PC-3 (cell line): Measurements from ENCODE around the gene SLC31A1. TPM values are rescaled to one million over a fixed set of nuclear protein-coding genes. Genes with fewer than 3 reads are reported as not detected.

Source experiments
- ATAC-seq: fragments of 200-7000 bp; cut with Tn5 transposase; 2 replicates; pipeline ENCODE4 v1.9.1; 2020; ENCODE audit warnings: mild to moderate bottlenecking, moderate library complexity
- BruUV-seq: library from RNA; stranded (reverse); fragments of 400-500 nt; replicated peaks from 2 replicates; lab custom pipeline; 2021; lab: Mats Ljungman, UMichigan
- CTCF ChIA-PET: fragments of 300-600 bp; sonication (Branson Sonifier 250); formaldehyde crosslinking; loops from one replicate; lab custom pipeline; 2022; ENCODE audit warnings: antibody characterized with exemption; lab: Charles Lee
- POLR2A ChIA-PET: fragments of 300-600 bp; sonication (Branson Sonifier 250); formaldehyde crosslinking; loops from one replicate; lab custom pipeline; 2022; ENCODE audit warnings: antibody characterized with exemption; ENCODE audit not compliant: unreplicated experiment; lab: Charles Lee
- DNase-seq: peaks from one replicate; pipeline ENCODE4 v3.0.0-alpha.2; 2015
- H2AFZ ChIP-seq: fragments of 300-600 bp; sonication (generic); 2 replicates; pipeline ENCODE4 v1.6.0; 2016; ENCODE audit warnings: antibody characterized with exemption, low read length
- H3F3A ChIP-seq: fragments of 300-600 bp; sonication (generic); one replicate; pipeline ENCODE4 v1.6.0; 2017; ENCODE audit warnings: antibody characterized with exemption, low read length, control low read depth, mild to moderate bottlenecking; ENCODE audit not compliant: unreplicated experiment
- H3K27ac ChIP-seq: fragments of 300-600 bp; sonication (generic); 2 replicates; pipeline ENCODE4 v1.5.1; 2016; ENCODE audit warnings: mild to moderate bottlenecking, low read length
- H3K27me3 ChIP-seq: fragments of 300-600 bp; sonication (generic); 2 replicates; pipeline ENCODE4 v1.6.1; 2016; ENCODE audit warnings: low read length, mixed read lengths
- H3K36me3 ChIP-seq: fragments of 300-600 bp; sonication (generic); 2 replicates; pipeline ENCODE4 v1.6.1; 2016; ENCODE audit warnings: low read depth, mixed run types, low read length, mixed read lengths
- H3K4me1 ChIP-seq: fragments of 300-600 bp; sonication (generic); 2 replicates; pipeline ENCODE4 v1.5.1; 2016; ENCODE audit warnings: low read length; ENCODE audit not compliant: insufficient read depth
- H3K4me2 ChIP-seq: fragments of 300-600 bp; sonication (generic); 2 replicates; pipeline ENCODE4 v1.6.0; 2016; ENCODE audit warnings: low read length
- H3K4me3 ChIP-seq: fragments of 300-600 bp; sonication (generic); 2 replicates; pipeline ENCODE4 v1.5.1; 2016; ENCODE audit warnings: mild to moderate bottlenecking, low read length, mixed read lengths
- H3K79me2 ChIP-seq: fragments of 300-600 bp; sonication (generic); 2 replicates; pipeline ENCODE4 v1.6.1; 2017; ENCODE audit warnings: low read length, mixed read lengths
- H3K9ac ChIP-seq: fragments of 300-600 bp; sonication (generic); 2 replicates; pipeline ENCODE4 v1.6.0; 2016; ENCODE audit warnings: mild to moderate bottlenecking, low read length
- H3K9me2 ChIP-seq: fragments of 300-600 bp; sonication (generic); replicated peaks from 2 replicates; pipeline ENCODE4 v1.6.1; 2016; ENCODE audit warnings: mixed run types, low read length, mixed read lengths
- H3K9me3 ChIP-seq: fragments of 300-600 bp; sonication (generic); 2 replicates; pipeline ENCODE4 v1.6.1; 2016; ENCODE audit warnings: low read length, mixed read lengths
- H4K20me1 ChIP-seq: fragments of 300-600 bp; sonication (generic); 2 replicates; pipeline ENCODE4 v1.6.1; 2016; ENCODE audit warnings: low read length, mixed read lengths
- EZH2 ChIP-seq: fragments of 300-600 bp; sonication (generic); IDR thresholded peaks from one replicate; pipeline ENCODE4 v1.6.1; 2017; ENCODE audit warnings: antibody characterized with exemption, mild to moderate bottlenecking, low read length; ENCODE audit not compliant: unreplicated experiment
- EZH2phosphoT487 ChIP-seq: fragments of 300-600 bp; sonication (generic); IDR thresholded peaks from 2 replicates; pipeline ENCODE4 v1.6.1; 2018; ENCODE audit warnings: mild to moderate bottlenecking, antibody characterized with exemption, low read length, borderline replicate concordance
- intact Hi-C: fragments of 100-400 bp; cut with micrococcal nuclease; formaldehyde crosslinking; loops from 2 replicates; pipeline ENCODE4 v1.9.0; 2023
- total RNA-seq: library from RNA; depleted of rRNA; stranded (reverse); fragments of >200 nt; gene quantifications from 2 replicates; pipeline ENCODE4 v1.2.3, GENCODE V29; 2014
- TF ChIP-seq, protein P1 (sequence below): fragments of 300-600 bp; sonication (generic); conservative IDR thresholded peaks from 2 replicates; pipeline ENCODE4 v1.5.1; 2017; ENCODE audit warnings: antibody characterized with exemption, low read depth, mild to moderate bottlenecking, low read length

Gene SLC31A1
- total RNA-seq, 1 experiment from 2014 or later, result 9.7 TPM

DNA sequence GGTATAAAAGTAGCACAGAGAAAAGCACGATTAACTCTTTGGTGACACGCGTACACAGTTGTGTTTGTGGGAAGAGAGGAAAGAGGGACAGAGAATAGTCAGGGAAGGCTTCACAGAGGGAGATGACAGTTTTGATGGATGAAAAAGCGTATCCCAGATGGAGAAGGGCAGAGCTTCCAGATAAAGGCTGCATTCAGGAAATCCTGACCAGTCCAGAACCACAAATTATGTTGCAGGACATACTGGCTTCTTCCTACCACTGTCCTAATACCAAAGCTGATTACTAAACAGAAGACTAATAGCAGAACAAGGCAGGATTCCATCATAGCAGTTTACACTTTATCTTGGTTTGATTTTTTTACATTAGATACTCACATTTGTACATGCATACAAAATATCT is 36.1 kb upstream of the SLC31A1 start:
- H3K4me2 ChIP-seq, result no peak overlapping the region
- H4K20me1 ChIP-seq, result no peaks in the 10 kb centered on the region
- no peaks in the 10 kb centered on the region for H3K9me2 ChIP-seq
- intact Hi-C loops, result no loop called here
- H3K9me3 ChIP-seq, result no peaks in the 10 kb centered on the region
- ChIA-PET POLR2A (no interaction called here), CTCF (no interaction called here)
- TF ChIP-seq EZH2phosphoT487 (no peak), EZH2 (no peak)
- TF ChIP-seq, protein P1, sequence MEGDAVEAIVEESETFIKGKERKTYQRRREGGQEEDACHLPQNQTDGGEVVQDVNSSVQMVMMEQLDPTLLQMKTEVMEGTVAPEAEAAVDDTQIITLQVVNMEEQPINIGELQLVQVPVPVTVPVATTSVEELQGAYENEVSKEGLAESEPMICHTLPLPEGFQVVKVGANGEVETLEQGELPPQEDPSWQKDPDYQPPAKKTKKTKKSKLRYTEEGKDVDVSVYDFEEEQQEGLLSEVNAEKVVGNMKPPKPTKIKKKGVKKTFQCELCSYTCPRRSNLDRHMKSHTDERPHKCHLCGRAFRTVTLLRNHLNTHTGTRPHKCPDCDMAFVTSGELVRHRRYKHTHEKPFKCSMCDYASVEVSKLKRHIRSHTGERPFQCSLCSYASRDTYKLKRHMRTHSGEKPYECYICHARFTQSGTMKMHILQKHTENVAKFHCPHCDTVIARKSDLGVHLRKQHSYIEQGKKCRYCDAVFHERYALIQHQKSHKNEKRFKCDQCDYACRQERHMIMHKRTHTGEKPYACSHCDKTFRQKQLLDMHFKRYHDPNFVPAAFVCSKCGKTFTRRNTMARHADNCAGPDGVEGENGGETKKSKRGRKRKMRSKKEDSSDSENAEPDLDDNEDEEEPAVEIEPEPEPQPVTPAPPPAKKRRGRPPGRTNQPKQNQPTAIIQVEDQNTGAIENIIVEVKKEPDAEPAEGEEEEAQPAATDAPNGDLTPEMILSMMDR, result no peak
- H3K4me3 ChIP-seq, result no peak overlapping the region
- H3K4me1 ChIP-seq, result peaks cover 15% of the 10 kb centered on the region
- H3K36me3 ChIP-seq, result peaks cover 40% of the 10 kb centered on the region
- BruUV-seq, result no TSS peak
- no peaks in the 10 kb centered on the region for H3K79me2 ChIP-seq
- no peak overlapping the region for H3K9ac ChIP-seq
- no peaks in the 10 kb centered on the region for H3F3A ChIP-seq
- H2AFZ ChIP-seq, result no peak overlapping the region
- H3K27me3 ChIP-seq, result no peaks in the 10 kb centered on the region
- ATAC-seq (no peak), DNase-seq (no peak)
- H3K27ac ChIP-seq, result no peak overlapping the region

DNA sequence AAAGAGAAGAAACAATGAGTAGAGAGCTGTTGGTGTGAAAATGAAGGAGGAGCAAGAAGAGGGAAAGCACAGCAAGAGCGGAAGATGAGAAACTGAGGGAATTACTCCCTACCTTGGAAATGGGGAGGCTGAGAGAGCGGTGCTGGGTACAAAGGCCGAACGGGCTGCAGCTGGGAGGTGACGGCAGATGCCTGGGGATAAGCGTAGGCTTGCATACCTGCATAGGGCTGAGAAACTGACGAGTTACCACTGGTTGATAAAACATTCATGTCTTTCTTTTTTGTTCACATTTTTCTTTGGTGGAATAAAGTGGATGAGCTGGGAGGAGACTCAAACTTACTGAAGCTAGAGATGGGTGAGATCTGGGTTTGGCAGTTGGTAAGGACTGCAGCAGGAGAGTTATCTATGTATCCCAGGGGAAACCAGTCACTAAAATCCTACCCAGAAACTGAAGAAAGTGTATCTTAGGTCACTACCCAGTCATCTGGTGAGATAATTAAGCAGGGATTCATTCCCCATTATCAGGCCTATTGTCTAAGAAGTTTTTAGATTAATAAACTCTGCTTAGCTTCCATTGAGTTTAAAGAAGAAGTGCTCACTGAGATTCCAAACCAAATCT is 35.1 kb upstream of the SLC31A1 start:
- H3F3A ChIP-seq, result no peaks in the 10 kb centered on the region
- peaks cover 43% of the 10 kb centered on the region for H3K36me3 ChIP-seq
- no peak overlapping the region for H3K9ac ChIP-seq
- no peaks in the 10 kb centered on the region for H3K9me2 ChIP-seq
- H3K4me1 ChIP-seq, result peaks cover 15% of the 10 kb centered on the region
- H3K27me3 ChIP-seq, result no peaks in the 10 kb centered on the region
- no peaks in the 10 kb centered on the region for H4K20me1 ChIP-seq
- ATAC-seq (no peak), DNase-seq (no peak)
- ChIA-PET POLR2A (no interaction called here), CTCF (no interaction called here)
- BruUV-seq, result no TSS peak
- no peak overlapping the region for H3K4me2 ChIP-seq
- H3K79me2 ChIP-seq, result no peaks in the 10 kb centered on the region
- TF ChIP-seq, protein P1, result no peak
- TF ChIP-seq EZH2 (no peak), EZH2phosphoT487 (no peak)
- no peak overlapping the region for H3K4me3 ChIP-seq
- no peak overlapping the region for H3K27ac ChIP-seq
- H3K9me3 ChIP-seq, result no peaks in the 10 kb centered on the region
- intact Hi-C loops, result no loop called here
- H2AFZ ChIP-seq, result no peak overlapping the region

DNA sequence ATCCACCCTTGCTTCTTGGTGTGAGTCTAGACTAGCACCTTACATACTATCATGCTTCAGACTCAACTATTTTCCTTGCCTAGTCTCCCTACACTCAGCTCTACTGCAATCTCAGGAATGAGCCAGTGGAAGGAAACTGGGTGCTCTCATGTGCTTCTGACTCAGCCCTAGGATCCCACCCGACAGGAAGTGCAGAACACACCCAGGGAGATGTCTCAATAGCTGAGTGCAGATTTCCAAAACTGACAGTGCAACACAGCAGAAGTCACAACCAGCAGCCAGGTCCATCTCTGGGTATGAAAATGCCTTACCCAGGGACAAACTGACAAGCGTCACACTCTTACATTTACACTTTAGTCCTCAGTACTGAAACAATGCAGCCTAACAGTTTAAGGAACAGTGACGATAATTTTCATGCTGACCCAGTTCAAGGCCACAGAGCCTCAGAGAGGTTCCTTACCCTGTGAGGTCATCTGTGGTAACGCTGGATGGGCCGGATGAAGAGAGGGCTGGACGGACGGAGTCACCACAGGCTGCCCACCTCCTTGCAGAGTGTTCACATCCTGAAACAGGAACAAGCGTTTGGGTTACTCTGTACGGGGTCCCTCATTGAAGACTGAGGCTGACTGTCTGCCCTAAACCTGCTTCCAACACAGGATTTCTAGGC is 33.3 kb upstream of the SLC31A1 start:
- peak; percentile 65 for DNase-seq
- Histone ChIP-seq H3K9me2 (no peaks in the 10 kb centered on the region), H3K9ac (no peak overlapping the region), H2AFZ (no peak overlapping the region; the same call in 1 of the 2 replicates), H3F3A (no peaks in the 10 kb centered on the region), H3K4me1 (peaks cover 15% of the 10 kb centered on the region), H3K79me2 (no peaks in the 10 kb centered on the region), H3K4me2 (peak overlapping the region; percentile 27; the same call in 1 of the 2 replicates), H4K20me1 (no peaks in the 10 kb centered on the region), H3K4me3 (no peak overlapping the region), H3K9me3 (no peaks in the 10 kb centered on the region), H3K27ac (peak overlapping the region; percentile 40), H3K36me3 (peaks cover 35% of the 10 kb centered on the region), H3K27me3 (no peaks in the 10 kb centered on the region)
- intact Hi-C loops, result no loop called here
- TSS peak; percentile 32 for BruUV-seq
- ChIA-PET POLR2A (interaction anchor here (0.6 kb wide), 1 partner anchor 86 kb away, joined by 3 read pairs; no protein-coding TSS in a partner anchor), CTCF (no interaction called here)
- TF ChIP-seq, protein P1, result no peak
- TF ChIP-seq EZH2, result no peak
- TF ChIP-seq EZH2phosphoT487, result no peak
- peak; percentile 98 for ATAC-seq
